ENCODE measurements around the gene PLCH1. TPM values are rescaled to one million over a fixed set of nuclear protein-coding genes. Genes with fewer than 3 reads are reported as not detected.

Gene PLCH1
- total RNA-seq, 1 experiment from 2014 or later, result 3.1 TPM

DNA sequence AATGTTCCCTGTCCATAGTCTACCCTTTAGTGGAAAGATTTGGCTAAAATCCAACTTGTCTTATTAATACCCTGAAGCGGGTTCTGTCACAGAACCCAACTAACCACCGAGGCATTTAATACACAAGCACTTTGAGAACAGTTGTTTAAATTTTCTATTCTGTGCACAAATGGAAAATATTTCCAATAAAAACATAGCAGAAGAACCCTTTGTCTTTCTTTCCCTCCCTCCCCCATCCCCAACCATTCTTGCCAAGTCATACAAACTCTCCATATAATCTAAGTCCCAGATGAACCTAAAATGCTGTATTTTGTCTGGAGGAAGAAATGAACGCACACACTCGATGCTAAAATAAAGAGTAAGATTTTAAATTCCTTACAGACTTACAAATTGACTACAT, 324.5 kb downstream of the PLCH1 start:
- TF ChIP-seq CTCF (conservative IDR thresholded peaks at IDR 0.05; ENCODE audit: low read depth, low read length) (no peak), EZH2 (IDR thresholded peaks at IDR 0.05; ENCODE audit: borderline replicate concordance, low read depth, low read length, poor library complexity, severe bottlenecking) (no peak)
- Histone ChIP-seq H3K4me1 (ENCODE audit: insufficient read depth, low read length, poor library complexity, severe bottlenecking) (no peaks in the 10 kb centered on the region), H3K4me3 (ENCODE audit: low read depth, low read length, poor library complexity, severe bottlenecking) (no peak overlapping the region), H3K27ac (ENCODE audit: low read depth, low read length, poor library complexity, severe bottlenecking) (no peak overlapping the region), H3K27me3 (replicated peaks; ENCODE audit: insufficient read depth, low read depth, low read length, poor library complexity) (no peaks in the 10 kb centered on the region), H3K36me3 (ENCODE audit: insufficient read depth, low read length, poor library complexity, severe bottlenecking) (no peaks in the 10 kb centered on the region), H3K9me3 (ENCODE audit: low read depth, low read length, poor library complexity, severe bottlenecking) (no peaks in the 10 kb centered on the region)
- BruUV-seq (replicated peaks), result no TSS peak
- DNase-seq (ENCODE audit: low spot score), result no peak
- POLR2A ChIA-PET (ENCODE audit: low non-redundant PET), result no interaction called here
- CTCF ChIA-PET, result no interaction called here
- intact Hi-C loops (cut with micrococcal nuclease; ENCODE audit: unreplicated experiment), result no loop called here

GRCh38 chr3:155418407-155418806, 326.5 kb downstream of the PLCH1 start:
- POLR2A ChIA-PET (ENCODE audit: low non-redundant PET), result no interaction called here
- H3K27ac ChIP-seq (ENCODE audit: low read depth, low read length, poor library complexity, severe bottlenecking), result no peak overlapping the region
- no peaks in the 10 kb centered on the region for H3K4me1 ChIP-seq (ENCODE audit: insufficient read depth, low read length, poor library complexity, severe bottlenecking)
- H3K27me3 ChIP-seq (replicated peaks; ENCODE audit: insufficient read depth, low read depth, low read length, poor library complexity), result no peaks in the 10 kb centered on the region
- CTCF ChIA-PET, result no interaction called here
- H3K4me3 ChIP-seq (ENCODE audit: low read depth, low read length, poor library complexity, severe bottlenecking), result no peak overlapping the region
- H3K36me3 ChIP-seq (ENCODE audit: insufficient read depth, low read length, poor library complexity, severe bottlenecking), result no peaks in the 10 kb centered on the region
- no peak for DNase-seq (ENCODE audit: low spot score)
- H3K9me3 ChIP-seq (ENCODE audit: low read depth, low read length, poor library complexity, severe bottlenecking), result no peaks in the 10 kb centered on the region
- TF ChIP-seq EZH2 (IDR thresholded peaks at IDR 0.05; ENCODE audit: borderline replicate concordance, low read depth, low read length, poor library complexity, severe bottlenecking), result no peak
- no TSS peak for BruUV-seq (replicated peaks)
- intact Hi-C loops (cut with micrococcal nuclease; ENCODE audit: unreplicated experiment), result no loop called here

DNA sequence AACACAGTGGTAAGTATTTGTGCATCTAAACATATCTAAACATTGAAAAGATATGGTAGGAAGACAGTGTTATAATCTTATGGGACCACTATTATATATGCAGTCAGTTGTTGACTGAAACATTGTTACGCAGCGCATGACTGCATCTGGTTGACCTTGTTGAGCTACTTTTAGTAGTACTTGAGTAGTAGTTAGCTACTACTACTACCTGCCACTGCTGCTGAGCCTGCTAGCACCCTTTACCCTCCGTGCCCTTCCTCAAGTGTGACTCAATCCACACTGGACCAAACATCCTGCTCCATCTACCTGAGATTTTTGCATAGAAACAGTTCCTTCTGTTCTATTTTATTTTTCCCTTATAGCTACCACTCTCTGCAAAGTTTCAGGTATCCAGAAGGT, 327.8 kb downstream of the PLCH1 start:
- intact Hi-C loops (cut with micrococcal nuclease; ENCODE audit: unreplicated experiment), result no loop called here
- BruUV-seq (replicated peaks), result no TSS peak
- Histone ChIP-seq H3K27me3 (replicated peaks; ENCODE audit: insufficient read depth, low read depth, low read length, poor library complexity) (no peaks in the 10 kb centered on the region), H3K27ac (ENCODE audit: low read depth, low read length, poor library complexity, severe bottlenecking) (no peak overlapping the region), H3K4me1 (ENCODE audit: insufficient read depth, low read length, poor library complexity, severe bottlenecking) (no peaks in the 10 kb centered on the region), H3K4me3 (ENCODE audit: low read depth, low read length, poor library complexity, severe bottlenecking) (no peak overlapping the region), H3K36me3 (ENCODE audit: insufficient read depth, low read length, poor library complexity, severe bottlenecking) (no peaks in the 10 kb centered on the region), H3K9me3 (ENCODE audit: low read depth, low read length, poor library complexity, severe bottlenecking) (no peaks in the 10 kb centered on the region)
- POLR2A ChIA-PET (ENCODE audit: low non-redundant PET), result no interaction called here
- TF ChIP-seq EZH2 (IDR thresholded peaks at IDR 0.05; ENCODE audit: borderline replicate concordance, low read depth, low read length, poor library complexity, severe bottlenecking) (no peak), CTCF (conservative IDR thresholded peaks at IDR 0.05; ENCODE audit: low read depth, low read length) (no peak)
- CTCF ChIA-PET, result no interaction called here
- DNase-seq (ENCODE audit: low spot score), result no peak

DNA sequence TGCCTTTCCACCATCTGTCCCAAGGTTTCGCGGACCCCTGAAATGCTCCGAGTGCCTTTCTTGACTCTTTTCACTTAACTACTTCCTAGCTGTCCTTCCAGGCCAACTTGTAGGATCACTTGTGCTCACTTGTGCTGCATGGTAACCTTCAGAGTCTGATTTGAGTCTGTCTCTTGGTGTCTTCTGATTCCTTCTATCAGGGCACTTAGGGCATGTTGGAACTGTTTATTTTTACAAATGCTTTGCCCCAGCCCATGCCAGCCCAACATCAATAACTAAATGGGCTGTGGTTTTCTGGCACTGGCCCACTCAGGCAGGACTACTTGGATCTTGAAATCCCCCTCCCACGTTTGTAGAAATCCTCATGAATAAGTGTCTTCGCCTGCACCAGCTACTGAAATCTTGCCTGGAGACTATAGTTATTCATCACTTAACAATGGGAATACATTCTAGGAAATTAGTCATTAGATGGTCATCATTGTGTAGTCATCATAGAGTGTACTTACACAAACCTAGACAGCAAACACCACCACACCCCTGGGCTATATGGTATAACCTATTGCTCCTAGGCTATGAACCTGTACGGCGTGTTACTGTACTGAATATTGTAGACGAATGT, 328.3 kb downstream of the PLCH1 start:
- no peak for TF ChIP-seq EZH2 (IDR thresholded peaks at IDR 0.05; ENCODE audit: borderline replicate concordance, low read depth, low read length, poor library complexity, severe bottlenecking)
- TF ChIP-seq CTCF (conservative IDR thresholded peaks at IDR 0.05; ENCODE audit: low read depth, low read length), result no peak
- ChIA-PET POLR2A (ENCODE audit: low non-redundant PET) (no interaction called here), CTCF (no interaction called here)
- Histone ChIP-seq H3K4me3 (ENCODE audit: low read depth, low read length, poor library complexity, severe bottlenecking) (no peak overlapping the region), H3K36me3 (ENCODE audit: insufficient read depth, low read length, poor library complexity, severe bottlenecking) (no peaks in the 10 kb centered on the region), H3K27me3 (replicated peaks; ENCODE audit: insufficient read depth, low read depth, low read length, poor library complexity) (no peaks in the 10 kb centered on the region), H3K4me1 (ENCODE audit: insufficient read depth, low read length, poor library complexity, severe bottlenecking) (no peaks in the 10 kb centered on the region), H3K9me3 (ENCODE audit: low read depth, low read length, poor library complexity, severe bottlenecking) (no peaks in the 10 kb centered on the region), H3K27ac (ENCODE audit: low read depth, low read length, poor library complexity, severe bottlenecking) (no peak overlapping the region)
- no peak for DNase-seq (ENCODE audit: low spot score)
- intact Hi-C loops (cut with micrococcal nuclease; ENCODE audit: unreplicated experiment), result no loop called here
- no TSS peak for BruUV-seq (replicated peaks)

All from A673 (cell line).